Ammon's horn (tissue), 1 donor: Measurements from ENCODE around the gene ADARB2.
"Not testable (repeated sequence)": the region's sequence is repeated elsewhere in the genome, so short reads cannot be mapped to it uniquely, and the experiment has no call there.

Experiments used
- DNase-seq: peaks from one replicate; pipeline ENCODE4 v3.0.0-alpha.2; 2016; ENCODE audit warnings: low spot score

Gene ADARB2

GRCh38 chr10:1427521-1428186, 309.7 kb downstream of the ADARB2 start:
- DNase-seq, result not testable (repeated sequence)

DNA sequence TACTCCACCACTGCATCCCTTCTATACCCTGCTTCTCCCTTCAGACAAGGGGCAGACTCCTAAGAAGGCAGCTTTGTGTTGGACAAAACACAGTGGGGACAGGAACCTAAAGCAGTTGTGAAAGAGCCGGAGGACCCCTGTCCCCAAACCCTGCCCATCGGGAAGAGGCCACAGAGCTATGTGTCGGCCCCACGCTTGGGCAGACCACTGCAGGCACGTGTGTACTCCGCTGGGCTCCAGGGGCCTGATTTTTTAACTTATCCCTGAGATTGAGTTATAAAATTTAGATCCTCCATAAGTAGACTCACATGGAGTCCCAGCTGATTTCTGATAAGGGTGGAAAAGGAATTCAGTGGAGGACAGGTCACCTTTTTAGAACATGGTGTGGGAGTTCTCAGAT, 310.5 kb downstream of the ADARB2 start:
- no peak for DNase-seq

GRCh38 chr10:1425879-1426278, 311.4 kb downstream of the ADARB2 start:
- DNase-seq, result no peak

DNA sequence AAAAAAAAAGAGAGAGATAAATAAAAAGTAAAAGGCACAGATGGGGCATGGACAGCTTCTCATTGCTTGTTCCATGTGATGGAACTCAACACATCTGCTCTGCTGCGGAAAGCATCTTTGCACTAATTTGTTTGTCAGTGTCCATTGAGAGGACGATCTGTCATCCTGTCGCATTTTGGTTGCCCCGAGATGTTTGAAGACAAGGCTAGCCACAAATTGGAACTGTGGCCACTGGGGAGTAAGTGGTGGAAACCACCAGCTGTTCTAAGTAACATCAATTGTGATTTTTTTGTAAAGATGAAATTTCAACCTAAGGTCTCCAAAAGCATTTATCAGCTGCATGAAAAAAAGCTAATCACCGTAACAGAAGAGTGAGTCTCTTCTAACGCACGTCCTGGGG, 312.7 kb downstream of the ADARB2 start:
- DNase-seq, result no peak

DNA sequence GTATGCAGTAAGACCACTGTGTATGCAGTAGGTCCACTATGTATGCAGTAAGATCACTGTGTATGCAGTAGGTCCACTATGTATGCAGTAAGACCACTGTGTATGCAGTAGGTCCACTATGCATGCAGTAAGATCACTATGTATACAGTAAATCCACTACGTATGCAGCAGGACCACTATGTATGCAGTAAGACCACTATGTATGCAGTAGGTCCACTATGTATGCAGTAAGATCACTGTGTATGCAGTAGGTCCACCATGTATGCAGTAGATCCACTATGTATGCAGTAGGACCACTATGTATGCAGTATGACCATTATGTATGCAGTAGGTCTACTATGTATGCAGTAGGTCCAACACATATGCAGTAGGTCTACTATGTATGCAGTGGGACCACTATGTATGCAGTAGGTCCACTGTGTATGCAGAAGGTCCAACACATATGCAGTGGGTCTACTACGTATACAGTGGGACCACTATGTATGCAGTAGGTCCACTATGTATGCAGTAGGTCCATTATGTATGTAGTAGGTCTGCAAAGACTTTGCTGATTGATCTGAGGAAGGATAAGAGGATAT, 313.6 kb downstream of the ADARB2 start:
- no peak for DNase-seq

- DNase-seq, result no peak
Observed at GRCh38 chr10:1422275-1422674, 315.1 kb downstream of the ADARB2 start.

GRCh38 chr10:1420661-1421362, 316.5 kb downstream of the ADARB2 start:
- peak; percentile 81 for DNase-seq

DNA sequence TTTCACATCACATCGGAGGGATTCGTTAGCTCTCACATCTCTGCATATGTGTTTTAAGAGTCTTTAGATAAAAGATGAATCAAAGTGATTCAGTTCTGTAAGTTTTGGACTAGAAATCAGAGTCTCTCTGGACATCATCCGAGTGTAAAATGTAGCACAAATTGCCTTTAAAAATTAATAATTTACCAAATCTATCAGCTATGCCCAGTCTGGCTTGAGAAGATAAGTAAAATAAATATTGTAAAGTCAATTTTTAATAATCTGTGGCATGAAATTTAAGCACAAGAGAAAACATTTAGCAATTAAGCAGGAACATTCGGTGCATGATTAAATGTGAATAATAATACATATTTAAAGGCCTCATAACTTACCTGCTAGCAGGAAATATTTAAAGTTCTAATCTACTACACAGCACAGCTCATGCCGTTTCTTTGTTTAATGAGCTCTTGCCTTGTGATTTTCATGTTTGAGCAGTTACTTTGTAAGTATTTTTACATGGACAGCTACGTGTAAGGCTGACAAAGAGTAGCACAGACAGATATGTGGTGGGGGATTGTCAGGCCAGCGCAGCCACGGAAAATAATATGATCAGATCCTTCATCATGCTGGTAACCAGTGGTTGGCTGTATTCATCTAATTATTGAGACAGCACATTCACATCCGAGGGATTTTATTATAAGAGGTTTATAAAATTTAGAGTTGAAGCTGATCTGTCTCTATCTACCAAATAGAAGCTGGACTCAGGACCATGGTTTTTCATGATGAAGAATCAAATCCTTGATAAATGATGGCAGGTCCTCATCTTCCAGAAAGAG, 317.3 kb downstream of the ADARB2 start:
- no peak for DNase-seq

- DNase-seq, result no peak
Observed at GRCh38 chr10:1418031-1418550, 319.2 kb downstream of the ADARB2 start.

- no peak for DNase-seq
Observed at GRCh38 chr10:1417574-1417973, 319.8 kb downstream of the ADARB2 start.

DNA sequence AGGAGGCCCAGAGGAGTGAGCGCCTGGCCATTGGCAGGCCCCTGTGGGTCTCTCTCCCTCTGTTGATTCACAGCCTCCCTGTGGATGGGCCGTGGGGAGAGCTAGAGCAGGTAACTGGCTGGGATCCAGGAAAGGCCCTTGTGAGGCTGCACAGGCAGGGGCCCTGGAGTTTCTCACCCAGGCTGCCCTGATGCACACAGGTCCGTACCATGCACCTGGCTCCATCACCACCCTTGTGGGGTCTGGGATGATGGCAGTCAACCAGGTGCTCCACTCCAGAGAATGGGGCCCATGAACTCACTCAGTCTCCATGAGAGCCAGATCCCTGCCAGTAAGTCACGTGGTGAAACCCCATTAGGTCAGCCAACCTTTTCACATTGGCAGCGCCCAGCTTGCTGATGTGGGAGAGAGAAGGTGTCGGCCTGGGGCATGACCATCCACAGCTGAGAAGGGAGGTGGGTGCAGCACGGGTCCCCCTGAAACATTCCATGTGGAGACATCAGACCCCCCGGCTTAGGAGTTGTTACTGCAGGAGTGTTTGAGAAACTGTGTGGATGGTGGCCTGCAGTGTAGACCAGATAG, 320.8 kb downstream of the ADARB2 start:
- DNase-seq, result no peak

GRCh38 chr10:1414893-1415292, 322.4 kb downstream of the ADARB2 start:
- DNase-seq, result no peak

DNA sequence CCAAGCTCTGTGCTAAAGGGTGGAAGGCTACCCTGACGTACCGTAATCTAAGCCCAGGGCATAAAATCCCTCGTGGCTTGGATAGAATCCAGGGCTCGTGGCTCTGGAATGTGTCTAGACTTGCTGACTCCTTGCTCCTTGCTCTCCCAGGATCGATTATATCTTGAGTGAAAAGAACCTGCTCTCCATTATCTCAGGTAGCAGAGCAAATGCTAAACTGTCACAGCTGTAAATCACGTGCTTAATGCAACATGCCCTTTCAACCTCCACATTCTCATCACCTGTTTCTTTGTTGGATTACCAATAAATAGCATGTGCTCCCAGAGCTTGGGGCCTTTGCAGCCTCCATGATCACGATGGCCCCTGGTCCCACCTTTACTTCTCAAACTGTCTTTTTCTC, 323.0 kb downstream of the ADARB2 start:
- DNase-seq, result not testable (repeated sequence)

DNA sequence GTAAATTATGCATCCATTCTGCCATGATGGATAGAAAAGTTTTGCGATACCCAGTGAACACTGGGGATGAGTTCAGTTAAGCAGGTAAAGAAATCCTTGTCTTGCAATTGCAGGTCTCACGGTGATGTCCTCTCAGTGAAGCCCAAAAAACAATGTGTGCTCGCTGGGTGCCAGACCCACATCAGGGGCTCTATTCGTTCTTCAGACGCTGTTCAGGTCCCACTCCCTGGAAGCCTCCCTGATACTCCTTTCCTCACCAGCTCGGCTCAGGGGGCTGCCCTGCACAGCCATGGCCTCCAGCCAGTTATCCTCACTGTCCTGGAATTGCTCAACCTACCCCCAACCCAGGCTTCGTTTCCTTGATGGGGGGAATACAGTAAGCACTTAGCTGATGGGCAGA, 323.5 kb downstream of the ADARB2 start:
- no peak for DNase-seq

DNA sequence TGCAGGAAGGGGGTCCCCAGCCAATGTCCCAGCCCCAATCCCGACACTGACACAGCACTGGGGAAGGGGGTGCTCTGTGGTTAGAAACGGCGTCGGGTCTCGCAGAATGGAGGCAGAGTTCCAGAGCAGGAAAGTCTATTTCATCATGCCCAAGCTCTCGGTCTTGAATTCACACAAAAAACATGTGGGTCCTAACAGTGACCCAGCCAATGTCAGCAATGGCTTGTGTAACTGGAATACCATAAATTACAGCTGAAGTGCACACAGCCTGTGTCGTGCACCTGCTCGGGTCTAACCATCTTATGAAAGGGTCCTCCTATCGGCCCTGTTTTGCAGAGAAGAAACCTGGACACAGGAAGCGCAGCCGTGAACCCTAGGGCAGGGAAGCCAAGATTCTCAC, 324.1 kb downstream of the ADARB2 start:
- no peak for DNase-seq

DNA sequence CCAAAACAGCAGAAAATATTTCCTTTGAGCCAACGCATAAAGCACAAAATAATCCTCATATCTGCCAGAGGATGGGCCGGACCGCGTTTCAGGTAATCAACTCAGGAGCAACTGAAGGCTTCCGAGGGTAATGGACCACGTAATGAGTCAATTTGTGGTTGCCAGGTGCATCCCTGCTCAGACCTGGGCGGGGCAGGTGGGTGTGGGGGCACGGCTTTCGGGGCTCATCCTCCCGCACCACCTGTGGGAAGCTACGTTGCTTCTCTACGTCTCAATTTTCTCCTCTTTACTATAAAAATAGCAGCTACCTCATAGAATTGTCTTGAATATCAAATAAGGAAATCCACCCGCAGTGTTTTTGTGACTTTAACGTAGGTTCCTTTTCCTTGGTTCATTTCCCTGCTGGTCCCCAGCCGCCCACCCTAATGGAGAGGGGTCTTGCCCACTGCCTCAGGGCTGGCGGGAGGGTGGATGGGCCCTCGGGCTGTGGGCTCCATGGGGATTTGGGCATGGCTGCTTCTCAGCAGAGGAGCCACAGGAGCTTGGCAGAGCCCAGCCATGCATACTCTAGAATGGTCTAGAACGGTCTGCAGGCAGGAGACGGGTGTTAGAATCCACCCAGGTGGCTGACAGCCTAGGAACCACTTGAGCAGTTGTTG, 324.7 kb downstream of the ADARB2 start:
- no peak for DNase-seq

DNA sequence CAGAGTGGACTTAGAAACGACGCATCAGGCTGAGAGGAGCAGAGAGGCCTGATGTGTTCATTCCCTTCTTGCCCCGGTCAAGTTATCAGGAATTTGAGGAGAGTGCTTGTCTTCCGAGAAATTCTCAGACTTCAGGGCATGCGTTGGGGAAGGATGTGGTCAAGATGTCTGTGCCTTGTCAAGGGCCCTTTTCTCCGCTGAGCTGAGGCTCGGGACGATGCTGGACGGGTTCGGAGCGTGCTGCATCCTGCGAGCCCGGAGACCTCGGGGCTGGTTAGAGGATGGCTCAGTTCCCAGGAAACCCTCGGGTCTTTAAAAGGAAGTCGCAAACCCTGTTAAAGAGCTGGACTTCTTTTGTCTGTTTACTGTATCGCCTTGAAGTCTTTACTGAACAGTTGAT, 325.4 kb downstream of the ADARB2 start:
- no peak for DNase-seq

DNA sequence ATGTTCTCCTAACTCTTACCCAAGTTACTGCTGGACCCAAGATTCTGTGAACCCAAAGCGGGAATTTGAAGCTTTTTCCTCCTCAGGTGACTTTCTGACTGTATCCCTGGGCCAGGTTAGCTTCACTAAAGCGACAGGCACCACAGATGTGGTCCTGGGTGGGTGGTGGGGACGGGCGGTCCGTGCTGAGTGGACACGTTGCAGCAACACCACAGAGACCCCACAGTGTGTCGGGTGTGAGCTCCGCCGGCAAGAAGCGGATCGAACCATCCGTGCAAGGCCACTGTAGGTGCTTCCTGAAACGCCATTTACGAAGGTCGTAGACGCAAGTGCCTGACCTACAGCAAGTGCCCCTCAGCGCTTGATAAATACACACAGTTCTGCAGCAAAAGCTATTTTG, 325.9 kb downstream of the ADARB2 start:
- DNase-seq, result no peak

GRCh38 chr10:1410469-1411395, 326.6 kb downstream of the ADARB2 start:
- no peak for DNase-seq

DNA sequence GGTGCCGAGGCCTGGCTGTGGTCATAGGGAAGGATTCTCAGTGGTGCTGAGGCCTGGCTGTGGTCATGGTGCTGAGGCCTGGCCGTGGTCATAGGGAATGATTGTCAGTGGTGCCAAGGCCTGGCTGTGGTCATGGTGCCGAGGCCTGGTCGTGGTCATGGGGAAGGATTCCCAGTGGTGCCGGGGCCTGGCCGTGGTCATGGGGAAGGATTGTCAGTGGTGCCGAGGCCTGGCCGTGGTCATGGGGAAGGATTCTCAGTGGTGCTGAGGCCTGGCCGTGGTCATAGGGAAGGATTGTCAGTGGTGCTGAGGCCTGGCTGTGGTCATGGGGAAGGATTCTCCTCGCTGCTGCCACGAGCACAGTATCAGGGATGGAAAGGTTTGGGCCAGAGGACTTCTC, 327.3 kb downstream of the ADARB2 start:
- no peak for DNase-seq
